HG02852 (cell line): ENCODE measurements around the gene KRTAP10-2.
"Not testable (repeated sequence)": the region's sequence is repeated elsewhere in the genome, so short reads cannot be mapped to it uniquely, and the experiment has no call there.

Experiments
- ATAC-seq: cut with Tn5 transposase; IDR thresholded peaks from one replicate; pipeline ENCODE4 v1.9.1; 2021; ENCODE audit warnings: mild to moderate bottlenecking, moderate library complexity; ENCODE audit not compliant: unreplicated experiment

KRTAP10-2 gene

DNA sequence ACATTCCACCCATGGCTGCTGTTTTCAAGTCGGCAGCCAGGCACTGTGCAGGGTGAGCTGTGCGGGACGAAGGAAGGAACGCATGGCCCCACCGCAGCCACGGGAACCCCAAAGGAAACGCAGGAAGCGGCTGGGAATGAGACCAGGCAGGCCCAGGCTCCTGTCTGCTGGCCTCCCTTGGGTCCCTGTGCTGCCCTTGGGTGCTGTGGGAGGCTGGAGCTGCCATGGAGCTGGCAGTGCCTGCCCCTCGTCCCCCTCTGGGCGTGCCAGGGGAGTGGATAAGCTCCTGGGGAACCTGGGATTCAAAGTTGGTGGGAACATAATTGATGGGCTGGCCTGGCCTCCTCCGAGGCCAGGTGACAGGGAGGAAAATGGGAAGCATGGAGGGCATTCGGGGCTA is 17.0 kb upstream of the KRTAP10-2 start:
- ATAC-seq: no peak

DNA sequence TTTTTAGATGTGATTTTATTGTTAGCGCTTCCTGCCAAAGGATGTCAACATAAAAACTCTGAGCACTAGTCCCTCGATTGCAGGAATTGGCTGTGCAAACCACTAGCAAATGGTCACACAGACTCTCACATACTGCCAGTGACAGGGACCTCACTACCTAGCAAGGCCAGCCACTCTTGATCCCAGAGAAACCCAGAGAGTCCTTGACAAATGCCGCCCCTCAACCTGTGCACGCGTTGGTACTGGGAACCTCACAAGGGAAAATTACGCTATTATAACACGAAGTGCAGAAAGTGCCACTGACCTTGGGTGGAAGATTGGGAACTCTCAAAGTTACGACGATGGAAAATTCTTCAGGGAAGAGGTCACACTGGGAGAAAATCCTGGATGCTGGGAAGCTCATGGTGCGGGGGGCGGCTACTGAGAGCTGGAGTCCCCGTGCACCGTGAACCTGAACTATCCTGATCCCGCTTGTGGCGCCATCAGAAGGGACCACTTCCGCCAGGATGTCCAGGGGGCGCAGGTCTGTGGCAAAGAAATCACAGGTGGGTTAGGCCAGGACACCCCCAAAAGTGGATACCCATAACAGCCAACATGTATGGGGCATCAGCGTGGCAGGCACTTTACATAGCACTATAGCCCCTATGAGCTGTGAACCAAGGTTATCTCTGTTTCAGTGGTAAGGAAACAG is 16.3 kb upstream of the KRTAP10-2 start:
- ATAC-seq: no peak

DNA sequence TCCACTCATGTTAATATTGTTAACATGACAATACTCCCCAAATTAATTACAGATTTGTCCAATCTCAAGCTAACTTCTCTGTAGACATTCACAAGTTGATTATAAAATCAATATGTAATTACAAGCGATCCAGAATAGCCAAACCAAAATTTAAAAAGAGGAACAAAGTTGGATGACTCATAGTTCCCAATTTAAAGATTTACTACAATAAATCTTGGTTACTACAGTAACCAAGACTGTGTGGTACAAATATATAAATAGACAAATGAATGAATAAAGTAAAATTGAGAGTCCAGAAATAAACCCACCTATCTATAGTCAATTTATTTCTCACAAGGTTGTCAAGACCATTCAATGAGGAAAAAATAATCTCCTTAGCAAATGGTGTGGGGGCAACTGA is 15.1 kb upstream of the KRTAP10-2 start:
- no peak for ATAC-seq

DNA sequence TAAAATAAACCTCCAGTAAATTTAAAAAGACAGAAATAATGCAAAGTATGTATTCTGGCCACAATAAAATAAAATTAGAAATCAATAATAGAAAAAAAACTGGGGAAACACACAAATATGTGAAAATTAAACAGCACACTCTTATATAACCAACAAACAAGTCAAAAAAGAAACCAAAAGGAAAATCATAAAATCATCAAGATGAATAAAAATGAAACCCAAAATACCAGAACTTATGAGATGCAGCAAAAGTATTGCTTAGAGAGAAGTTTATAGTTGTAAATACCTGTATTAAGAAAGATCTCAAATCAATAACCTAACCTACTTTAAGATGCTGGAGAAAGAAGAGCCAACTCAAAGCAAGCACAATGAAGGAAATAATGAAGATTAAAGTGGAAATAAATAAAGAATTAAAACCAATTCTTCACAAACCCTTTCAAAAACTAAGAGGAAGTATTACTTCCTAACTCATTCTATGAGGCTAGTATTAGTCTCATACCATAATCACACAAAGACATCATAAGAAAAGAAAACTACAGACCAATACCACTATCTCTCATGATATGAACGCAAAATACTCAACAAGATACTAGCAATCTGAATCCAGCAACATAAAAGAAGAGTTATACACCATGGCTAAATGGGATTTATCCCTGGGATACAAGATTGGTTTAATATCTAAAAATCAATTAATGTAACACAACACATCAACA is 13.7 kb upstream of the KRTAP10-2 start:
- no peak for ATAC-seq

DNA sequence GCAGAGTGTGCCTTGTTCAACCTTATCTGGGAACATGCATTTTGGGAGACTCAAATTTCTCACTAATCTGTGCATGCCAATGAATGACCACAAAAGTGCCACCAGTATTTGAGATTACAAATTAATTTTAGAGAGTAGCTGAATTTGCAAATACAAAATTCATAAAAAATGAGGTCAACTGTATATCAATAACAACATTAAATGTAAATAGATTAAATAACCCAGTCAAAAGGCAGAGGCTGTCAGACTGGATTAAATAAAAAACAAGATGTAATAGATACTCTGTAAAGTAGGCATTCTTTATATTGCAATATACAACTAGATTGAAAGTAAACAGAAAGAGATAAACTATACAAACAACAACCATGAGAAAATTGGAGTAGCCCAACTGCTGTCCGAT is 12.8 kb upstream of the KRTAP10-2 start:
- ATAC-seq: no peak

DNA sequence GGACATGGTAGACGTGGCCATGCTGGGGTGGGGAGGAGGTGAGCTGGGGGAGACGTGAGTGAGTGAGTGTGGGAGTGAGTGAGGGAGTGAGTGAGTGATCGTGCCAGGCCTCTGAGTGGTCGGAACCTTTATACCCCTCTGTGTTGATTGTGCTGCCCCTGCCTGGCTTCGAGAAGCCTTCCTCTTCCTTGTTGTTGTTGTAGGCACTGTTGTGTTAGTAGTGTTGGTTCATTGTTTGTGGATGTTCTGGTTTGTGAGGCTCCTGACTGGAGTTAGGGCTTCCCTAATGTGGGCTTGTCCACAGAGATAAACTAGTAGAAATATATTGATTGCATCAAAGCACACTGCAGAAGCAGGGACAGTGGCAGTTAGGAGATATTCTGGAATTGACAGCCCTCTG is 7.4 kb upstream of the KRTAP10-2 start, which contains the start of gene KRTAP10-3:
Gene KRTAP10-3, minus strand, starts transcription at position 101 of the 400 bp plus-strand sequence. Its CDS starts 80 bp downstream, at position 21.
- no peak for ATAC-seq

DNA sequence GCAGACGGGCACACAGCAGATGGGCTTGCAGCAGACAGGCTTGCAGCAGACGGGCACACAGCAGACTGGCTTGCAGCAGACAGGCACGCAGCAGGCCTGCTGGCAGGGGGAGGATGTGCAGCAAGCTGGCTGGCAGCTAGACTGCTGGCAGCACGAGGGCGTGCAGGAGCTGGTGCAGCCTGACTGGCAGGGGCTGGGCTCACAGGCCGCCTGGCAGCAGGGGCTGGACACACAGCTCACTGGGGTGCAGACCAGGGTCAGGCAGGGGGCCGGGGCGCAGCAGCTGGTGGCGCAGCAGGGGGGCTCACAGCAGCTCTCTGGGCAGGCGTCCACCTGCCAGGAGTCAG is 7.0 kb upstream of the KRTAP10-2 start:
- not testable (repeated sequence) for ATAC-seq

DNA sequence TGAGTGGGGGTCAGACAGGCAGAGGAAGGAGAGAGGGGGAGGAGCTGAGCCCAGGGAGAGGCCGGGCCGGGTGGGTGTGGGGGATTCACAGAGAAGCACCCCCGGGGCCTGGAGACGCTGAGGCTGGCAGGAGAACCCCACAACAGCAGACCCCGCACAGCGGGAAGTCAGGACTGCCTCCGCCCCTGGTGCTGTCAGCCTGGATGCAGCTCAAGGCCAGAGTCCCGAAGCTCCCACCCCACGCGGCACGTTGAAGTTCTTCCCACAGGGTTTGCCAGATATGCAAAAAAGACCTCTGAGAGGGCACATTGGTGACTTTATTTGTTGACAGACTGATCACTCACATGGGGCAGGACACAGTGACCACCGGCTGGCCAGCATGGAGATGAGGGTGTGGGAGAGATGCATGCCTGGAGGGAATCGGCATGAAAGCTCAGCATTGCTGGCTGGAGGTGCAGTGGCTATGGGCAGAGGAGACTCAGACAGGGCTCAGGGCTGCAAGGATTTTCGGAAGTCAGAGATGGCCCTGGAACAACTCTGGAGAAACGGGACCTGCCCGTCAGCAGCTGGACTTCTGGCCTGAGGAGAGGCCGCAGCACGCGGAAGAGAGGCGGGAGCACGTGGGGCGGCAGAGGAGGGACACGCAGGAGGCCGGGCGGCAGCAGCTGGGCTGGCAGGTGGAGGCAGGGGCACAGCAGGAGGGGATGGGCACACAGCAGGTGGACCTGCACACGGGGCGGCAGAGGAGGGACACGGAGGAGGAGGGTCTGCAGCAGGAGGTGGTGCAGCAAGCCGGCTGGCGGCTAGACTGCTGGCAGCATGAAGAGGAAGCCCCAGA is 6.4 kb upstream of the KRTAP10-2 start:
- no peak for ATAC-seq

DNA sequence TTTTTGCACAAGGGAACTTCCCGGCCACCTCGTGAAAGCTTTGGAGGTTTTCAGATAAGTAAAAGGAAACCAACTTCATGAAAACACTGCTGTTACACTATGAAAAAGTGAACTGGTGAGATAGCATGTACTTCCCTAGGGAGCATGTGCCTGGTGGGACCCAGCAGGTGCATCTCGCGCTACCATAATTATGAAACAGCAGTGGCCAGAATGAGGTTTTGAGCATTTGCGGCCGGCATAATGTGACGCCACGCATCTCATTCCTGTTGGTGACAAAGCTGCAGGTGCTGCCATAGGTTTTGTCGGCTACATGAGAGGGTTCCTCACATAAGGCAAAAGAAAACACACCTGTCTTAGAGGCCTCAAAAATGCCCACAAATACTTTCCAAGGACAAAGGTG is 5.6 kb upstream of the KRTAP10-2 start:
- no peak for ATAC-seq

DNA sequence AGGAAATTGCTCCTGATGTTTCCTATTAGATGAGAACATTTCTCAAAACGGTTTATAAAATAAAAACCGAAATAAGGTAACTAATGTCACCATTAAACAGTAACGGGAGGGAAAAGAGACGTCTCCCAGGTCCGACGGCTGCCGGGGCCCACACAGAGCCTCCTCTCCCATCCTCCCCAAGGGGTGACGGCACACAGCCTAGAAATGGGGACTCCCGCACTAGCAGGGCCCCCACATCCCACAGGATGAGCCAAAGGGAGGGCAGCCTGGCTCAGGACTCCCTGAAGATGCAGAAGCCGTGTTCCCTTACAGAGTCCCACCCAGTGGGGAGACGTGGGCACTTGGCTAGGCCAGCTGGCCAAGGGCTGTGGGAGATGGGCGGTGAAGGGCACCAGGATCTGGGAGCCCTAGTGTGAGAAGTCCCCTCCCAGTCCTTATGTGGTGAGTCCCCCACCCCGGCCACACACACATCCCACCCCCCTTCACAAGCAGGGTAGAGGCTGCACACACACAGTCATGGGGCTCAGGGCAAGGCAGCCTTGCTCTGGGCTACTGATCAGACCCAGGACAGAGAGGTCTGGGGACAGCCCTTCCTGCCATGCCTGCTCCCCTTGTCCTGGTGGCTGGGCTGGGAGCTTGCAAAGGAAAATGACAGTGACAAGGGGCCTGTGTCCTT is 4.0 kb upstream of the KRTAP10-2 start:
- no peak for ATAC-seq

DNA sequence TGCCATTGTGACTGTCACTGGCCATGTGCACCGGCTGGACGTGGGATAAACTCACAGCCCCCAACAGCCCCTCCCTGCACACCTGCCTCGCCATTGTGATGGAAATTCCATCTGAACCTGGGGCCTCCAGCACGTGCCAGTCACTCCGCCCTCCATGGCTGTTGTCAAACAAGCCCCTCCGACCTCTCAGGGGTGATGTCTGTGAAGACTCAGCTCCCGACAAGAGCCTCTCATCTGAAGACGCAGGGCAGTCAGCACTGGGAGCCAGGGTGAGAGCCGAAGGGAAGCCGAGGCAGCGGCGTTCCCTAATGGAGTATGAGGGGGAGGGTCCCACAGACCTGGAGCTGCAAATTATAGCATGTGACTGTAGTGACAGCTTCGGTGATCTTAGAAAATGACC is 1.4 kb upstream of the KRTAP10-2 start:
- no peak for ATAC-seq

DNA sequence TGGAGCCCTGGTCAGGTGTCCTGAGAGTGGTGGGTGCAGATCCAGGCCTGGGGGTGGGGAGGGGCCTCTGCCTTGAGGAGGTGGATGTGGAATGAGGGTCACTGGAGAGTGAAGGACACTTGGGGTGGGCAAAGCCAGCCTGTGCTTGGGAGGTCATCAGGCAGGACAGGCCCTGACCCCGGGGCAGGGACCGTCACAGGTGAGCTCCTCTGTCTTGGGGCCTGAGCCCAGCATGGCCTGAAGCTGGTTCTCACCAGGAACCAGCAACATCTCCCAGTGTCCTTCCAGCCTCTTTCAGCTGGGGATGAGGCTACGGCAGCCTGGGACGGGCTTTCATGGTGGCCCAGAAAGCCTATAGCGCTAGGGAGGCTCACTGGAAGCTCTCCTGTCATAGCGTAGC is 831 bp upstream of the KRTAP10-2 start:
- ATAC-seq: no peak

DNA sequence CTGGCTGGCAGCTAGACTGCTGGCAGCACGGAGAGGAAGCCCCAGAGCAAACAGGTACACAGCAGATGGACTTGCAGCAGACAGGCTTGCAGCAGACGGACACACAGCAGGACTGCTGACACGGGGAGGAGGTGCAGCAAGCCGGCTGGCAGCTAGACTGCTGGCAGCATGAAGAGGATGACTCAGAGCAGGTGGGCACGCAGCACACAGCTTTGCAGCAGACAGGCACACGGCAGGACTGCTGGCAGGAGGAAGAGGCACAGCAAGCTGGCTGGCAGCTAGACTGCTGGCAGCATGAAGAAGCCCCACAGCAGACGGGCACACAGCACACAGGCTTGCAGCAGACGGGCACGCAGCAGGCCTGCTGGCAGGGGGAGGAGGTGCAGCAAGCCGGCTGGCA is 498 bp downstream of the KRTAP10-2 start:
- no peak for ATAC-seq

DNA sequence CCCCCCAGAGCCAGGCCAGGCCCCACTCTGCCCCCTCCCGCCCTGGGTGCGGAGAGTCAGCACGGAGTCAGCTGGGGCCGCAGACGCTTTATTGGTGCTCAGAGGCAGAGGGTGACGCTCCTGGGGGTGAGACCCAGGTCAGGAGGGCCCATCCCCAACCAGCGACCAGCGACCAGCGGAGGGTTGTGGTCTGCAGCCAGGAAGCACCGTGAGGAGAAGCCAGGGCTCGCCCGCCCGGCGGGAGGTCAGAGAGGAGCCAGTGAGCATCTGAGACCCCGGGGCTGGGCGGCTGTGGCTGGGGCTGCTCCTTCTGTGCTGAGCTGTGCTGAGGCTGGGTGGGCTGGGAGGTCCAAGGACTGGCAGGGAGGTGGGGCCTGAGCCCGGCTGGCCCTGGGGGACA is 1.0 kb downstream of the KRTAP10-2 start:
- ATAC-seq: not testable (repeated sequence)

DNA sequence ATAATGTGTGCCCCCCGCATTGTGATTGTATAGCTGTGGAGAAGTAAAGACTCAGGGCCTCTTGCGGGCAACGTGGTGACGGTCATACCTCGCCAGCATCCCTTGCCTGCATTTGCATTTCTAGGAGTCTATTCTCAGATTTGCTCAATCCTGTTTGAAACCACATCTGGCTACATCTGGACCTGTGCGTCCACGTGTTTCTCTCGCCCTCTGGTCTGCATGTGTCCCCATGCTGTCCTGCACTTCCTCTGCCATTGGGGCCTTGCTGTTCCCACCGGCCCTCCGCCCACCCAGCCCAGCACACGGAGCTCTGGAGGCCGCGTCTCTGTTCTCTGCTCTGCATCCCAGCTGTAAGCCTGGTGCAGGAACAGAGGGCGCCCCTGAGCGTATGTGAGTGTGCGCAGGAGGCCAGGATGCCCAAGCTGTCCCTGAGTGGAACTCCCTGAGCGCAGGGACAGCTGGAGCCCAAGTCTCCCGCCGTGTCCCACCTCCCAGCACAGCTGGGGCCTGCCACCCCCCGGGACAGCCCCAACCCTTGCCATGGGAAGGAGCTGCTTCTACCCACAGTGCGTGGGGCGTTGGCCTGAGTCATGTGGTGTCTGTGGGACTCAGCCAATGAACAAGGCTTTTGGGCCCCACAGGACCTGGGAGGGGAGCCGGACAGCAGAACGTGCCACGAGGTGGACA is 1.6 kb downstream of the KRTAP10-2 start:
- no peak for ATAC-seq

DNA sequence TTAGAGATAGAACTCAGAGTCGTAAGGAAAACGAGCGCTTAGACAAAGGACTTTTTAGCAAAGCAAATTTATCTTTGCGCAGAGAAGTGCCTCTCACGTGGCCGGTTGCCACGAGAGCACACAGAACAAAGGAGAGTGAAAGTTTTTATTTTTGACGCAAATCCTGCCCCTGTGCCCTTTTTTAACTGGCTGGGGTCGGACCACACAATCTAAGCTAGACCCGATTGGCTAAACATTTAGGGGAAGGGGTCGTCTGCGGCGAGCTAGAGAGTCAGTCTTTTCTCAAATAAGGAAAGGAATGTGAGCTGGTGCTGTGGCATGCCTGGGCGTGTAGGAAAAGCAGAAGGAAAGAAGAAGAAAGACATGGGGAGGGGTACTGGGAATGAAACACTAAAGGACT is 2.4 kb downstream of the KRTAP10-2 start:
- no peak for ATAC-seq

DNA sequence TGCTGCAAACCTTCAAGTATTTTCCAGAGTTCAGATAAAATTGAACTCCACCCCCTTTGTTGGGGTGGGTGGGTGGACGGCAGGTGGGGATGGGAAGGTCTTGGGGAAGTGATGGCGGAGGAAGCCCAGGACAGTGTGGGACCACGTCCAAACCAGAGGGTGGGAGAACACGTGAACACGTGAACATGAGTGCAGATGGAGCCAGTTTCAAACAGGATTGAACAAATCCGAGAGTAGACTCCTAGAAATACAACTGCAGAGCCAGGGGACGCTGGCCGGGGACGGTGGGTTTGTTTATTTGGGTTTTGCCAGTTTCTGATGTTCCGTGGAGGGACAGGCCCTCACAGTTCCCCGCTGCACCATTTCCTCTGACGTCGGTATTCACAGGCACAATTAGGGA is 2.9 kb downstream of the KRTAP10-2 start:
- ATAC-seq: no peak

DNA sequence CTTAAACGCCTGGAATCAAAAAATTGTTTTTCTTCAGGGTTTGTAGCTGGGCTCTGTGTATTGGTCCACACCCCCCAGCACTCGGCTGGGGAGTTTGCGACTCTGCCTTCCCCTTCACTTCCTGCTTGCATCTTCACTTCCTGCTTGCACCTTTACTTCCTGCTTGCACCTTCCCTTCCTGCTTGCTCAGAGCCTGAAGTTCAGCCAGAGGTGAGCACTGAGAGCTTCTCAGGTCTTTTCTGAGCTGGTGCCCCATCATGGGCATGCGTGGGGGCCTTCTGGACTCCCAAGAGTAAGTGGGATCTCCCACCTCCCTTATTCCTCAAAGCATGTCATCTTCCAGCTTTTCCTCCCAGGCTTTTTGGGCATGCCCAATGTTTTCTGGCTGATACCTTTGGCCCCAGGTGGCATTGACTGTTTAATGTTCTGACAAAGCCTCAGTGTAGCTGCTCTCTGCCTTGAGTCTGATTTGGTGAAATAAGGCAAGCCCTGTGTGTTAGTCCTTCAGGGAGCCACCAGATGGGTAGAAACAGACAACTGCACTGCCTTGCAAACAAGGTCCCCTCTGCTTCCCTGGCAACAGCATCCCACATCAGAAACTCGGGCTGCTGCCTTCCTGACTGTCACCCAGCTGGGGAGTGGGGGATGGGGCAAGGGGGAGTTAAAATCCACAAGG is 3.5 kb downstream of the KRTAP10-2 start:
- no peak for ATAC-seq

DNA sequence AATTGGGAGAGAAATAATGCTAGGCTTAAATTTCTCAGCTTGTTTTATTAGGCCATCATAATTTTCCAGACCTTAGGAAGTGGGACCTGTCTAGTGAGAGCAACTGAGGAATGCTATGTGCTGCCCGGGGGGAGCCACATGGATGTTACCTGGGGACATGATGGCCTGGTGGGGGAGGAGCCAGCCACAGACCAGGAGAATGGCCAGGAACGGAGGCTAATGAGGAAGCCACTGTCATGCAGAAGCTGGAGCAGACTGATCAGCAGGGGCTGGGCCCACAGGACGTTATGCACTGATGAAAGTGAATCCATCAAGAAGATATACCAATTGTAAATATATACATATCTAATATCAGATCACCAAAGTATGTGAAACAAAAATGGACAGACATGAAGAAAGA is 6.7 kb downstream of the KRTAP10-2 start:
- ATAC-seq: no peak

DNA sequence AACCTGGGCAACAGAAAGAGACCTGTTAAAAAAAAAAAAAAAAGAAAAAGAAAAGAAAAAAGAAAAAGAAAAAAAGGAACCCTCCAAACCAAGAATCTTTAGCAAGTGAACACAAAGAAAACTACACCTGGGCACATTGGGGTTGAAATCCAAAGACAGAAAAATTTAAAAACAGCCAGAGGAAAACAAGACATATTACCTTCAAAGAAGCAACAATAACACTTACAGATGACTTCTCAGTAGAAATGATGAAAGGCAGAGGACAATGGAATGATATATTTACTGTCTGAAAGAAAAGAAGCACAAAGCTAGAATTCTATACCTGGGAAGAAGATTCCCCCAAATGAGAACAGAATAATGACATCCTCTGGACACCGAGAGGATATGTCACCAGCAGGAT is 8.6 kb downstream of the KRTAP10-2 start:
- ATAC-seq: no peak
